Pancreas (tissue), 10 donors: ENCODE data around the gene IFI44. TPM values are rescaled to one million over a fixed set of nuclear protein-coding genes. Genes with fewer than 3 reads are reported as not detected.

Experiments
- ATAC-seq, 4 donors: fragments of 200-7000 bp; cut with Tn5 transposase; one replicate each; pipeline versions ENCODE4 v1.8.0 to v1.9.1; 2020; ENCODE audit warnings: mild to moderate bottlenecking in 4 of 4, moderate library complexity in 4 of 4
- DNase-seq, 6 donors: peaks; one replicate each; pipeline ENCODE4 v3.0.0-alpha.2; 2020
- FAIRE-seq: peaks from 2 replicates; lab custom pipeline; 2012; peaks lifted over from hg19 to GRCh38; lab: Jason Lieb, UNC
- H3K27ac ChIP-seq, 4 donors: fragments of 200-600 bp; sonication (generic); 1 replicate in 3 of 4; 2 replicates in 1 of 4; pipeline versions ENCODE4 v1.5.0 to v1.8.0; 2020
- H3K27me3 ChIP-seq, 4 donors: fragments of 200-600 bp; one replicate each; pipeline ENCODE4 v1.8.0; 2021
- H3K36me3 ChIP-seq, 3 donors: fragments of 200-600 bp; sonication (generic) in 1 of 3; one replicate each; pipeline versions ENCODE4 v1.5.0 to v1.8.0; 2020 to 2021
- H3K4me1 ChIP-seq, 3 donors: fragments of 200-600 bp; one replicate each; pipeline ENCODE4 v1.8.0; 2021
- H3K4me3 ChIP-seq, 4 donors: fragments of 200-600 bp; sonication (generic) in 2 of 4; one replicate each; pipeline versions ENCODE4 v1.5.0 to v1.8.0; 2020 to 2021
- H3K9me3 ChIP-seq, 4 donors: fragments of 200-600 bp; one replicate each; pipeline ENCODE4 v1.8.0; 2021
- WGBS, 2 donors: extraction: QIAGEN DNeasy Blood & Tissue Kit; methylation state at CpG; one replicate each; pipeline ENCODE4 v1.1.7; 2013; 5-methylcytosine and 5-hydroxymethylcytosine counted together
- intact Hi-C, 3 donors: fragments of 100-400 bp; cut with DNase I; formaldehyde crosslinking; loops; one replicate each; pipeline versions ENCODE4 v1.11.1 to v1.14.2; 2022
- polyA plus RNA-seq, 2 donors: library from polyadenylated mRNA; stranded (reverse); fragments of 200-250 nt; gene quantifications; one replicate each; pipeline ENCODE4 v1.2.3, GENCODE V29; 2013
- total RNA-seq, 6 donors: library from RNA; stranded (reverse); fragmentation: NEBNext Ultra II Directional in 4 of 6; extraction: Animal tissue kit (Norgen Biotek cat#: 25700) in 4 of 6; gene quantifications; one replicate each; pipeline versions ENCODE4 v1.2.1 to v1.2.4, GENCODE V29; 2021 to 2023
- TF ChIP-seq, protein P1 (sequence below), 4 donors: fragments of 200-600 bp; sonication (generic) in 3 of 4; IDR thresholded peaks; one replicate each; pipeline versions ENCODE4 v1.5.0 to v1.8.0; 2021; ENCODE audit warnings: antibody characterized with exemption in 4 of 4
- donor health status: healthy with polysubstance abuse.
- donor health status: DM: no; HTN: no; CAD: no; lungs with moderate emphysema.
- donor health status: DM: no; HTN: no; CAD: no.
- donor health status: control.
- donor health status: control.
- donor health status: Bipolar disorder and iron deficiency.
- donor health status: DM: yes; HTN: yes; CAD: no.
- donor health status: DM: no; HTN: no; CAD: no.
- donor health status: DM: no; HTN: no; CAD: no.
- donor health status: DM: yes; HTN: yes; CAD: no.

IFI44 gene
- total and polyA plus RNA-seq, 8 donors = 2.5 to 17.6 (median 8.0) TPM

GRCh38 chr1:78690516-78690915 lies 40.9 kb downstream of the IFI44 start:
- Histone ChIP-seq H3K9me3 (no peaks in the 10 kb centered on the region), H3K27ac (no peak overlapping the region), H3K4me3 (no peak overlapping the region), H3K27me3 (no peaks in the 10 kb centered on the region), H3K4me1 (no peaks in the 10 kb centered on the region), H3K36me3 (no peaks in the 10 kb centered on the region)
- DNase-seq = no peak
- TF ChIP-seq, protein P1, sequence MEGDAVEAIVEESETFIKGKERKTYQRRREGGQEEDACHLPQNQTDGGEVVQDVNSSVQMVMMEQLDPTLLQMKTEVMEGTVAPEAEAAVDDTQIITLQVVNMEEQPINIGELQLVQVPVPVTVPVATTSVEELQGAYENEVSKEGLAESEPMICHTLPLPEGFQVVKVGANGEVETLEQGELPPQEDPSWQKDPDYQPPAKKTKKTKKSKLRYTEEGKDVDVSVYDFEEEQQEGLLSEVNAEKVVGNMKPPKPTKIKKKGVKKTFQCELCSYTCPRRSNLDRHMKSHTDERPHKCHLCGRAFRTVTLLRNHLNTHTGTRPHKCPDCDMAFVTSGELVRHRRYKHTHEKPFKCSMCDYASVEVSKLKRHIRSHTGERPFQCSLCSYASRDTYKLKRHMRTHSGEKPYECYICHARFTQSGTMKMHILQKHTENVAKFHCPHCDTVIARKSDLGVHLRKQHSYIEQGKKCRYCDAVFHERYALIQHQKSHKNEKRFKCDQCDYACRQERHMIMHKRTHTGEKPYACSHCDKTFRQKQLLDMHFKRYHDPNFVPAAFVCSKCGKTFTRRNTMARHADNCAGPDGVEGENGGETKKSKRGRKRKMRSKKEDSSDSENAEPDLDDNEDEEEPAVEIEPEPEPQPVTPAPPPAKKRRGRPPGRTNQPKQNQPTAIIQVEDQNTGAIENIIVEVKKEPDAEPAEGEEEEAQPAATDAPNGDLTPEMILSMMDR (IDR thresholded peaks at IDR 0.05) = no peak
- intact Hi-C loops = no loop called here
- whole genome bisulfite sequencing, 2 donors = 84 to 89% methylated on average over 3 of the region's 3 CpGs
- ATAC-seq = no peak
- FAIRE-seq = no peak

- Histone ChIP-seq H3K4me1 (no peaks in the 10 kb centered on the region), H3K27me3 (no peaks in the 10 kb centered on the region), H3K9me3 (no peaks in the 10 kb centered on the region), H3K36me3 (no peaks in the 10 kb centered on the region), H3K27ac (no peak overlapping the region), H3K4me3 (no peak overlapping the region)
- DNase-seq = no peak
- WGBS, 2 donors = 26 to 34% methylated on average over 4 of the region's 4 CpGs
- intact Hi-C loops = no loop called here
- ATAC-seq = no peak
- TF ChIP-seq, protein P1 (IDR thresholded peaks at IDR 0.05) = no peak
- no peak for FAIRE-seq
Measured at GRCh38 chr1:78691995-78692747, 42.5 kb downstream of the IFI44 start.

DNA sequence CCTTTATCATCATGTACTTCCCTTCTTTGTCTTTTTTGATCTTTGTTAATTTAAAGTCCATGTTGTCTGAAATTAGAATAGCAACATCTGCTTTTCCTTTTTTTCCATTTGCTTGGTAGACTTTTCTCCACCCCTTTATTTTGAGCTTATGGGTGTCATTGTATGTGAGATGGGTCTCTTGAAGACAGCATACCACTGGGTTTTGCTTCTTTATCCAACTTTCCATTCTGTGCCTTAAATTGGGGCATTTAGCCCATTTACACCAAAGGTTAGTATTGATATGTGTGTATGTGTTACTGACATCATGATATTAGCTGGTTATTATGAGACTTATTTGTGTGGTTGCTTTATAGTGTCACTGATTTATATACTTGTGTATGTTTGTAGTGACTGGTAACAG lies 50.2 kb downstream of the IFI44 start:
- H3K27ac ChIP-seq = no peak overlapping the region
- H3K9me3 ChIP-seq = no peaks in the 10 kb centered on the region
- no peaks in the 10 kb centered on the region for H3K36me3 ChIP-seq
- ATAC-seq = no peak
- H3K4me3 ChIP-seq = no peak overlapping the region
- H3K4me1 ChIP-seq = no peaks in the 10 kb centered on the region
- no peaks in the 10 kb centered on the region for H3K27me3 ChIP-seq
- TF ChIP-seq, protein P1 (IDR thresholded peaks at IDR 0.05) = no peak
- FAIRE-seq = no peak
- no peak for DNase-seq
- intact Hi-C loops = no loop called here

GRCh38 chr1:78702426-78702825 lies 52.8 kb downstream of the IFI44 start:
- ATAC-seq = no peak

More at GRCh38 chr1:78702426-78702825, 52.8 kb downstream of the IFI44 start:
- no peak for FAIRE-seq
- no peaks in the 10 kb centered on the region for H3K4me1 ChIP-seq
- H3K9me3 ChIP-seq = peaks cover 0 to under 1% (median 0%) of the 10 kb centered on the region in 4 donors
- 52 to 73% methylated on average over 2 of the region's 2 CpGs for whole genome bisulfite sequencing, 2 donors
- H3K27ac ChIP-seq = no peak overlapping the region
- no peaks in the 10 kb centered on the region for H3K36me3 ChIP-seq
- peak in 1 of 6 donors; percentile 41 for DNase-seq
- H3K27me3 ChIP-seq = no peaks in the 10 kb centered on the region
- intact Hi-C loops = no loop called here
- no peak overlapping the region for H3K4me3 ChIP-seq
- TF ChIP-seq, protein P1 (IDR thresholded peaks at IDR 0.05) = no peak
